Lower leg skin (tissue), 3 donors: ENCODE data around the gene PNPLA2.

ENCODE experiments used
- CTCF ChIP-seq, 3 donors: fragments of 450-650 bp; IDR thresholded peaks; one replicate each; pipeline ENCODE4 v1.5.1; 2016; ENCODE audit warnings: antibody characterized with exemption in 3 of 3, mild to moderate bottlenecking in 3 of 3, moderate library complexity in 2 of 3
- POLR2A ChIP-seq, 2 donors: fragments of 450-650 bp; IDR thresholded peaks; one replicate each; pipeline ENCODE4 v1.6.1; 2016 to 2017; ENCODE audit warnings: antibody characterized with exemption in 2 of 2, mild to moderate bottlenecking in 1 of 2, moderate library complexity in 1 of 2

GRCh38 chr11:774873-775592 lies 43.7 kb upstream of the PNPLA2 start:
- no peak for TF ChIP-seq CTCF (IDR thresholded peaks at IDR 0.05)
- no peak for TF ChIP-seq POLR2A (IDR thresholded peaks at IDR 0.05)
